Glutamatergic neuron (in vitro differentiated cells): ENCODE measurements around the gene SH3BGRL. TPM values are rescaled to one million over a fixed set of nuclear protein-coding genes. Genes with fewer than 3 reads are reported as not detected.

Source experiments
- DNase-seq: peaks from one replicate; pipeline ENCODE4 v3.0.0; 2022
- H3K27ac Mint-ChIP-seq: one replicate; pipeline ENCODE4 v1.8.0; 2020; ENCODE audit warnings: mild to moderate bottlenecking, mixed read lengths, inconsistent platforms; ENCODE audit not compliant: unreplicated experiment
- H3K27me3 Mint-ChIP-seq: one replicate; pipeline ENCODE4 v1.8.0; 2020; ENCODE audit warnings: mild to moderate bottlenecking, moderate library complexity, mixed read lengths, inconsistent platforms; ENCODE audit not compliant: unreplicated experiment
- H3K36me3 Mint-ChIP-seq: one replicate; pipeline ENCODE4 v1.8.0; 2020; ENCODE audit warnings: mild to moderate bottlenecking, mixed read lengths, inconsistent platforms; ENCODE audit not compliant: unreplicated experiment
- H3K4me1 Mint-ChIP-seq: one replicate; pipeline ENCODE4 v1.8.0; 2020; ENCODE audit warnings: mild to moderate bottlenecking, low read depth, mixed read lengths, inconsistent platforms; ENCODE audit not compliant: unreplicated experiment
- H3K4me3 Mint-ChIP-seq: one replicate; pipeline ENCODE4 v1.8.0; 2020; ENCODE audit warnings: mild to moderate bottlenecking, mixed read lengths, inconsistent platforms; ENCODE audit not compliant: unreplicated experiment
- H3K9me3 Mint-ChIP-seq: one replicate; pipeline ENCODE4 v1.8.0; 2020; ENCODE audit warnings: mild to moderate bottlenecking, moderate library complexity, mixed read lengths, inconsistent platforms; ENCODE audit not compliant: unreplicated experiment
- total RNA-seq: library from RNA; stranded (reverse); fragmentation: NEBNext Ultra II Directional; extraction: Animal tissue kit (Norgen Biotek cat#: 25700); gene quantifications from one replicate; pipeline ENCODE4 v1.2.1, GENCODE V29; 2021; ENCODE audit not compliant: unreplicated experiment
- TF ChIP-seq, protein P1 (sequence below): fragments of 200-600 bp; sonication (generic); IDR thresholded peaks from one replicate; pipeline ENCODE4 v1.5.0; 2021; ENCODE audit not compliant: partially characterized antibody, unreplicated experiment

The SH3BGRL gene
- total RNA-seq, 1 donor from 2014 or later, result 51.4 TPM

DNA sequence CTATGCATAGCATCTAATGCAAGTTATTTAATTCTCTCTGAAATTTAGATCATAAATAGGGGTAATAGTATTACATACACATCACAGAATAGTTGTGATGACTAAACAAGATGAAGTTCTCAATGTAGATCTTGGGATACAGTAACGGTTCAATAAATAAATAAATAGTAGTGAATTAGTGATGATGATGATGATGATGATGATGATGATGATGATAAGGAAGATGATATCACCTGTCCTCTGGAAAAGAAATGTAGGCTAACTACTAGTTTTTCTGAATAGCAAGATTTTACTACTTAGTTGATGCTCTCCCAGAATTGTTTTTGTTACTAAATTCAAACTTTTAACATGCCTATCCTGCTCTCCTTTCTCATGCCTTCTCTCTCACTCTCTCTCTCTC, 30.3 kb downstream of the SH3BGRL start:
- Mint-ChIP-seq H3K27me3 (no peaks in the 10 kb centered on the region), H3K36me3 (no peaks in the 10 kb centered on the region), H3K27ac (no peak overlapping the region), H3K4me1 (no peaks in the 10 kb centered on the region), H3K9me3 (no peaks in the 10 kb centered on the region), H3K4me3 (no peak overlapping the region)
- TF ChIP-seq, protein P1, sequence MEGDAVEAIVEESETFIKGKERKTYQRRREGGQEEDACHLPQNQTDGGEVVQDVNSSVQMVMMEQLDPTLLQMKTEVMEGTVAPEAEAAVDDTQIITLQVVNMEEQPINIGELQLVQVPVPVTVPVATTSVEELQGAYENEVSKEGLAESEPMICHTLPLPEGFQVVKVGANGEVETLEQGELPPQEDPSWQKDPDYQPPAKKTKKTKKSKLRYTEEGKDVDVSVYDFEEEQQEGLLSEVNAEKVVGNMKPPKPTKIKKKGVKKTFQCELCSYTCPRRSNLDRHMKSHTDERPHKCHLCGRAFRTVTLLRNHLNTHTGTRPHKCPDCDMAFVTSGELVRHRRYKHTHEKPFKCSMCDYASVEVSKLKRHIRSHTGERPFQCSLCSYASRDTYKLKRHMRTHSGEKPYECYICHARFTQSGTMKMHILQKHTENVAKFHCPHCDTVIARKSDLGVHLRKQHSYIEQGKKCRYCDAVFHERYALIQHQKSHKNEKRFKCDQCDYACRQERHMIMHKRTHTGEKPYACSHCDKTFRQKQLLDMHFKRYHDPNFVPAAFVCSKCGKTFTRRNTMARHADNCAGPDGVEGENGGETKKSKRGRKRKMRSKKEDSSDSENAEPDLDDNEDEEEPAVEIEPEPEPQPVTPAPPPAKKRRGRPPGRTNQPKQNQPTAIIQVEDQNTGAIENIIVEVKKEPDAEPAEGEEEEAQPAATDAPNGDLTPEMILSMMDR, result no peak
- no peak for DNase-seq

DNA sequence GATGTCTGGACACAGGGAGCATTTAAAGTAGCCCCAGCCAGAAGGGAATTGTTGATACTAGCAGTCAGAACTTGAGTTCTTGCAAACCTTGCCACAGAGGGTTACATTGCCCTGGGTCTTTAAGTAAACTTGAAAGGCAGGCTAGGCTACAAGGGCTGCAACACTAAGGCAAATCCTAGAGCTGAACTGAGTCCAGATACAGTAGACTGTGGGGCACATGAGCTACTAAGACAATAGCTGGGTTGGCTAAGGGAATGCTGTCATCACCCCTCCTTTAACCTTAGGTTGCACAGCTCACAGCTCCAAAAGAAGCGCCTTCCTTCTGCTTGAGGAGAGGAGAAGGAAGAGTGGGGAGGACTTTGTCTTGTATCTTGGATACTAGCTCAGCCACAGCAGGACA, 35.6 kb downstream of the SH3BGRL start:
- TF ChIP-seq, protein P1, result no peak
- no peak overlapping the region for H3K4me3 Mint-ChIP-seq
- no peaks in the 10 kb centered on the region for H3K36me3 Mint-ChIP-seq
- DNase-seq, result no peak
- H3K27me3 Mint-ChIP-seq, result peaks cover 2% of the 10 kb centered on the region
- H3K27ac Mint-ChIP-seq, result no peak overlapping the region
- no peaks in the 10 kb centered on the region for H3K9me3 Mint-ChIP-seq
- no peaks in the 10 kb centered on the region for H3K4me1 Mint-ChIP-seq

DNA sequence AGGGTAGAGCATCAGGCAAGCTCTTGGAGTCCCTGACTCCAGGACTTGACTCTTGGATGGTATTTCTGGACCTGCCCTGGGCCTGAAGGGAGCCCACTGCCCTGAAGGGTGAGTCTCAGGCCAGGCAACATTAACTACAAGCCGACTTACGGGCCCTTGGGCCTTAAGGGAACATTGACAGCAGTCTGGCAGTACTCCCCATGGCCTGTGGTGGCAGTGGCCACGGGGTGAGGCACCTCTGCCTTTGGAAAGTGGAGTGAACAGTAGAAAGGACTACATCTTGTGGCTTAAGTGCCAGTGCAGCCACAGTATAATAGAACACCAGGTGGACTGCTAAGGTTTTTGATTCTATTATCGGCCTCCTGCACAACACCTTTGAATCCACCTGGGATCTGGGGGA, 36.3 kb downstream of the SH3BGRL start:
- Mint-ChIP-seq H3K36me3 (no peaks in the 10 kb centered on the region), H3K27ac (no peak overlapping the region), H3K27me3 (peaks cover 2% of the 10 kb centered on the region), H3K4me3 (no peak overlapping the region), H3K9me3 (no peaks in the 10 kb centered on the region), H3K4me1 (no peaks in the 10 kb centered on the region)
- TF ChIP-seq, protein P1, result no peak
- DNase-seq, result no peak

DNA sequence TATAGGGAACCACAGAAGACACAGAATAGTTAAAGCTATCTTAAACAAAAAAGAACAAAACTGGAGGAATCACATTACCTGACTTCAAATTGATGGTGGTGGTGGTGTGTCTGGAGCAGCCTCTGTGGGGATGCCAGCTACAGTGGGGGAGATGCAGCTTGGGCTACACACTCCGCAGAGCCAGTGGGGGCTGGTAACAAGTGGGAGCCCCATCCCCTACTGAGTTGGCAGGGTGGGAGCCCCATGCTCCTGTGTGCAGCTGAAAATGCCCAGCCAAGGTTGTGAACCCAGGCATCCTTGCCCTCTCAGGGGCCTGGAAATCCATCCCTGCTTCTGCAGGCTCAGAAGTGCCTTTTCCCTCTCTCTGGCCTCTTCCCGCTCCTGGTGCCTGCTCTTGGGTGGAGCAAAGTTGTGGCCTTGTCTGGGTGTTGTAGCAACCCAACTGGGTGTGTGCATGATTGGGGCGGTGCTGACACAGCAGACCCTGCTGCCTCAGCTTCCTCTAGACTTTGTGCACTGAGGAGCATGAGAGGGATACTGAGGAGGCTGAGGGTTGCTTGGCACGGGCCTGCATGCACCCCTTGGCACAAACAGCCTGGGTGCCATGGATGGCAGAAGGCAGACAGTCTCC, 38.9 kb downstream of the SH3BGRL start:
- Mint-ChIP-seq H3K27ac (no peak overlapping the region), H3K27me3 (peaks cover 2% of the 10 kb centered on the region), H3K4me3 (no peak overlapping the region), H3K9me3 (no peaks in the 10 kb centered on the region), H3K4me1 (no peaks in the 10 kb centered on the region), H3K36me3 (no peaks in the 10 kb centered on the region)
- no peak for DNase-seq
- TF ChIP-seq, protein P1, result no peak

DNA sequence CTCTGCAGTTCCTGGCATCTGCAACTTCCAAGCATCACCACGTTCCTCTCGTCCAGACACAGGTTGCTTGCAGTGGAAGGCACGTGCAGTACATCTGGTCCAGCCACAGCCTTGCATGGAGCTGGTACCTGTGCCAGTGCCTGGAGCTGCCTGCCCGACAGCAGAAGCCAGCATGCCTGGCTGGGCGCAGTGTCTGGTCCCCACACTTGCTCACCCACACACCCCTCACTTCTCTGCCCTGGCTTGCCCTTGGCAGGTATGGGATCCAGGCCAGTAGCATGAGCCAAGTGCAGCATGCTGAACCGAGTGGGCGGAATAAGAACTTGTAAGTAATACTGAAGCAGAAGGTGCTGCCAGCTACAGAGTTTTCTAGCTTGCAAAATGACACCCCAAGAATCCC, 39.9 kb downstream of the SH3BGRL start:
- DNase-seq, result no peak
- H3K27ac Mint-ChIP-seq, result no peak overlapping the region
- H3K36me3 Mint-ChIP-seq, result no peaks in the 10 kb centered on the region
- no peak overlapping the region for H3K4me3 Mint-ChIP-seq
- no peaks in the 10 kb centered on the region for H3K4me1 Mint-ChIP-seq
- H3K27me3 Mint-ChIP-seq, result peaks cover 2% of the 10 kb centered on the region
- H3K9me3 Mint-ChIP-seq, result no peaks in the 10 kb centered on the region
- TF ChIP-seq, protein P1, result no peak
